ENCODE results near the gene CCND2.

The CCND2 gene

GRCh38 chr12:4244868-4245267, 28.7 kb upstream of the CCND2 start:
- Mint-ChIP-seq H3K4me1 (peaks cover 16% of the 10 kb centered on the region), H3K9me3 (peaks cover 10% of the 10 kb centered on the region), H3K4me3 (no peak overlapping the region), H3K27me3 (peaks cover 22% of the 10 kb centered on the region), H3K36me3 (no peaks in the 10 kb centered on the region), H3K27ac (no peak overlapping the region)
- no peak for DNase-seq
- CTCF ChIA-PET, result no interaction called here

DNA sequence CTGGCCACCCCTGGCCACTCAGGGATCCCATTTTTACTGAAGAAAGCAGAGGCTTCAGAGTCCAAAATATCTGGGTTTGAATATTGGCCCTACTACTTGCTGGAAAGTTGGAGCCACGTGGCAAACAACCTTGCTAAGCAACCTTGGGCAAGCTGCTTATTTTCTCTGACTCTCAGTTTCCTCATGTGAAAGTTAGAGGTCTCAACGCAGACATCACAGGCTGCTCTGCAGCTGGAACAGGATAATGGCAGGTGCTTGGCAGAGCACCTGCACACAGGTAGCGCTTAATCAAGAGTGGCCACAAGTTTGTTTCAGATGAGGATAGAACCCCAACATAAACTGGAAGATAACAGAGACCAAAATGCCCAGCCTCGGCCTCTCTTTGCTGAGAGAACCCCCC, 28.1 kb upstream of the CCND2 start:
- CTCF ChIA-PET, result no interaction called here
- DNase-seq, result no peak

GRCh38 chr12:4246116-4246515, 27.4 kb upstream of the CCND2 start:
- no peak overlapping the region for H3K4me3 Mint-ChIP-seq
- H3K27ac Mint-ChIP-seq, result no peak overlapping the region
- H3K27me3 Mint-ChIP-seq, result peaks cover 22% of the 10 kb centered on the region
- CTCF ChIA-PET, result interaction anchor here (1.2 kb wide), 1 partner anchor 31 kb away, joined by 5 read pairs; no protein-coding TSS in a partner anchor
- no peaks in the 10 kb centered on the region for H3K36me3 Mint-ChIP-seq
- DNase-seq, result no peak
- peaks cover 6% of the 10 kb centered on the region for H3K9me3 Mint-ChIP-seq
- H3K4me1 Mint-ChIP-seq, result peaks cover 13% of the 10 kb centered on the region

More for the DNA sequence above, 28.1 kb upstream of the CCND2 start:
- Mint-ChIP-seq H3K4me3 (no peak overlapping the region), H3K36me3 (no peaks in the 10 kb centered on the region), H3K9me3 (peaks cover 6% of the 10 kb centered on the region), H3K27ac (no peak overlapping the region), H3K4me1 (peaks cover 13% of the 10 kb centered on the region), H3K27me3 (peaks cover 21% of the 10 kb centered on the region)

- H3K27me3 Mint-ChIP-seq, result peaks cover 29% of the 10 kb centered on the region
- CTCF ChIA-PET, result interaction anchor here (1.0 to 2.0 kb wide), 4 partner anchors 11 to 144 kb away, joined by 3 to 11 read pairs (median 4); no protein-coding TSS in a partner anchor
- H3K4me1 Mint-ChIP-seq, result peaks cover 8% of the 10 kb centered on the region
- no peaks in the 10 kb centered on the region for H3K36me3 Mint-ChIP-seq
- no peak overlapping the region for H3K27ac Mint-ChIP-seq
- no peak overlapping the region for H3K4me3 Mint-ChIP-seq
- H3K9me3 Mint-ChIP-seq, result no peaks in the 10 kb centered on the region
- no peak for DNase-seq
Measured at GRCh38 chr12:4250691-4251090, 22.9 kb upstream of the CCND2 start.

DNA sequence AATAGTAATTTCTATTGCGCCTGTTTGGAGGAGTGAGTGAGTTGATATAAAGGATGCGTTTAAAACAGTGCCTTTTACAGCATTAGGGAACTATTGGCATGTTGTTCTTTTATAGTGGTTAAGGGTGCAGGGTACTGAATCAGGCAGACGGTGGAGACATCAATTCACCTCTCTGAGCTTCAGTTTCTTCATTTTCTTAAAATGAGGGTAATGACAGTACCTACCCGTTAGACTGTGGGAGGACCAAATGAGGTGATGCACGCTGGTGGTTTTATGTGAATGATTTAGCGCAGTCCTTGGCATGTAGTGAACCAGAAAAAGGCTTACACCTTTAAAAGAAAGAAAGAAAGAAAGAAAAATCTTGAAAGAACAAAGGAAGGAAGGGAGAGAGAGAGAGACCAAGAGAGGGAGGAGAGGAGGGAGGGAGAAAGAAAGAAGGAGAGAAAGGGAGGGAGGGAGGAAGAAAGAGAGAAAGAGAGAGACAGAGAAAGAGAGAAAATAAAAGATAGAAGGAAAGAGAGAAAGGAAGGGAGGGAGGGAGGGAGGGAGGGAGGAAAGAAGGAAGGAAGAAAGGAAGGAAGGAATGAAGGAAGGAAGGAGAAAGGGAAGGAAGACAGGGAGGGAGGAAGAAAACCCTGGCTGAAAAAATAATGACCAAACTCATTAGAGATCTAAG, 22.2 kb upstream of the CCND2 start:
- H3K4me1 Mint-ChIP-seq, result peaks cover 8% of the 10 kb centered on the region
- CTCF ChIA-PET, result interaction anchor here (1.0 to 2.0 kb wide), 4 partner anchors 11 to 144 kb away, joined by 3 to 11 read pairs (median 4); no protein-coding TSS in a partner anchor
- H3K4me3 Mint-ChIP-seq, result no peak overlapping the region
- DNase-seq, result no peak
- H3K9me3 Mint-ChIP-seq, result no peaks in the 10 kb centered on the region
- no peak overlapping the region for H3K27ac Mint-ChIP-seq
- H3K36me3 Mint-ChIP-seq, result no peaks in the 10 kb centered on the region
- peaks cover 29% of the 10 kb centered on the region for H3K27me3 Mint-ChIP-seq

- H3K4me1 Mint-ChIP-seq, result peaks cover 8% of the 10 kb centered on the region
- H3K27me3 Mint-ChIP-seq, result peaks cover 29% of the 10 kb centered on the region
- no peak overlapping the region for H3K27ac Mint-ChIP-seq
- CTCF ChIA-PET, result no interaction called here
- H3K4me3 Mint-ChIP-seq, result no peak overlapping the region
- no peak for DNase-seq
- no peaks in the 10 kb centered on the region for H3K36me3 Mint-ChIP-seq
- H3K9me3 Mint-ChIP-seq, result no peaks in the 10 kb centered on the region
Measured at GRCh38 chr12:4251967-4252366, 21.6 kb upstream of the CCND2 start.

DNA sequence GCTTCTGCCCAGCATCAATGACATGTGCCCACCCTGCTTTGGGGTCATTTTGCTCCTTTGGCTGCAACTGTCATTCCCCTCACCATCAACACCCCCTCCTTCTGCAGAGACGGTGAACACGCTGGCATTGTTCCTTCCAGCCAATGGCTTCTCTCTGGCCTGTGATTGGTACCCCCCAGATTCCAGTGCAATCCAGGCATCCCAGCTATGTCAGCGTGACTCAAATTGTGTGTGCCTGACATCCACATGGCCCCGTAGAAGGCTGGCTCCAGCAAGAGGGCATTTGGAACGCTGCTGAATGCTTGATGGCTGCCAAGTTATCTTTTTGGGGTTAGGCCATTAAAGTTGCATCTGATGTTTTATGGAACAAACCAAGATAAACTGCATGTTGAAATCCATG, 21.0 kb upstream of the CCND2 start:
- H3K27me3 Mint-ChIP-seq, result peaks cover 29% of the 10 kb centered on the region
- H3K4me1 Mint-ChIP-seq, result peaks cover 8% of the 10 kb centered on the region
- H3K36me3 Mint-ChIP-seq, result no peaks in the 10 kb centered on the region
- H3K4me3 Mint-ChIP-seq, result no peak overlapping the region
- H3K27ac Mint-ChIP-seq, result no peak overlapping the region
- no peaks in the 10 kb centered on the region for H3K9me3 Mint-ChIP-seq
- CTCF ChIA-PET, result no interaction called here
- DNase-seq, result no peak

- Mint-ChIP-seq H3K27ac (no peak overlapping the region), H3K27me3 (peaks cover 30% of the 10 kb centered on the region), H3K36me3 (peaks cover 5% of the 10 kb centered on the region), H3K4me1 (peaks cover 3% of the 10 kb centered on the region), H3K4me3 (no peak overlapping the region), H3K9me3 (peaks cover 4% of the 10 kb centered on the region)
- DNase-seq, result no peak
- CTCF ChIA-PET, result no interaction called here
Measured at GRCh38 chr12:4256043-4256826, 17.3 kb upstream of the CCND2 start.

DNA sequence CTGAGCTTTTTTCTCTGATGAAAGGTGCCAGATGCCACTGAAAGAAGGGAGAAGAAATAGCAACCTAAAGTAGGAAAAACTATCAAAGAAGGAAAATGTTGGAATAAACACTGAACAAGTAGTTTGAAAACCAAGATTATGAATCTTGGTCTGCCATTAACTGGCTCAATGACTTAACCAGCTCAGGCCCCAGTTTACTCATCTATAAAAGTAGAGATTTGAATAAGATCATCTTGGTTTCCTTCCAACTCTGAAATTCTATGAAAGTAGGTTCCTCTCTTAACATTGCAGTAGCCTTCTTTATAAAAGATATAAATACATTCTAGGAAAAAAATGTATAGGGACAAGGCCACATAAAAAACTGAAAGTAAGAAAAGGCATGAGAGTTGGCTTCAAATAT, 16.1 kb upstream of the CCND2 start:
- H3K27me3 Mint-ChIP-seq, result peaks cover 25% of the 10 kb centered on the region
- no peaks in the 10 kb centered on the region for H3K4me1 Mint-ChIP-seq
- CTCF ChIA-PET, result interaction anchor here (0.9 to 1.1 kb wide), 2 partner anchors 140 to 150 kb away, joined by 3 read pairs; no protein-coding TSS in a partner anchor
- peaks cover 4% of the 10 kb centered on the region for H3K9me3 Mint-ChIP-seq
- H3K36me3 Mint-ChIP-seq, result peaks cover 5% of the 10 kb centered on the region
- H3K27ac Mint-ChIP-seq, result no peak overlapping the region
- DNase-seq, result no peak
- H3K4me3 Mint-ChIP-seq, result no peak overlapping the region

DNA sequence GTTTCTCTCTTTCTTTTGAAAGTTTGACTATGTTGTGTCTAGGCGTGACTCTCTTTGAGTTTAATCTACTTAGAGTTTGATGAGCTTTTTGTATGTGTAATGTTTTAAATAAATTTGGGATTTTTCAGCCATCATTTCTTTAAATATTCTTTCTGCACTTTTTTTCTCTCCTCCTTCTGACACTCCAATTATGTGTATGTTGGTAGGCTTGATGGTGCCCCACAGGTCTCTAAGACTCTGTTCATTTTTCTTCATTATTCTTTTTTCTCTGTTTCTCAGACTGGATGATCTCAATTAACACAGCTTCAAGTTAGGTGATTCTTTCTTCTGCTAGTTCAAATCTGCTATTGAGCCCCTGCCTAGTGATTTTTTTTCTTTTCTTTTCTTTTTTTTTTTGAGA, 14.5 kb upstream of the CCND2 start:
- CTCF ChIA-PET, result no interaction called here
- H3K27ac Mint-ChIP-seq, result no peak overlapping the region
- DNase-seq, result no peak
- H3K4me3 Mint-ChIP-seq, result no peak overlapping the region
- peaks cover 4% of the 10 kb centered on the region for H3K9me3 Mint-ChIP-seq
- H3K27me3 Mint-ChIP-seq, result peaks cover 18% of the 10 kb centered on the region
- H3K4me1 Mint-ChIP-seq, result no peaks in the 10 kb centered on the region
- peaks cover 5% of the 10 kb centered on the region for H3K36me3 Mint-ChIP-seq

- H3K27ac Mint-ChIP-seq, result no peak overlapping the region
- CTCF ChIA-PET, result interaction anchor here (0.9 to 1.2 kb wide), 2 partner anchors 11 to 15 kb away, joined by 3 read pairs; no protein-coding TSS in a partner anchor
- DNase-seq, result no peak
- no peak overlapping the region for H3K4me3 Mint-ChIP-seq
- peaks cover 5% of the 10 kb centered on the region for H3K36me3 Mint-ChIP-seq
- H3K9me3 Mint-ChIP-seq, result peaks cover 4% of the 10 kb centered on the region
- no peaks in the 10 kb centered on the region for H3K4me1 Mint-ChIP-seq
- H3K27me3 Mint-ChIP-seq, result peaks cover 21% of the 10 kb centered on the region
Measured at GRCh38 chr12:4261655-4262054, 11.9 kb upstream of the CCND2 start.

DNA sequence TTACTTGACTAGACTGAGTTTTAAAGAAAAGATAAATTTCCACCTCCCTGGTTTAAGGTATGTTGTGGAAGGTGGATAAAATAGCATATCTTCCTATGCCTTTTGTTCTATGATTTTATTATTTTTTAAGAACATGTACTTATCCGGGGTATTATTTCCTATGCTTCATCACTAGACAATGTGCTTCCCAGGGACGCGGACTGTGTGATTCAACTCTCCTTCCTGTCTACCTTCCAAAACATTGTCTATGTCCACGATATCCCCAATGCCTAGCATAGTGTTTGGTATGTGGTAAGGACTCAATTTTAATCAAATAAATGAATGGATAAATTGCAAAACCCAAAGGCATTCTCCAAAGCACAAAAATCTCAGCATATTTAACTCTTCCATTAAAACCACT, 8.3 kb upstream of the CCND2 start:
- H3K9me3 Mint-ChIP-seq, result no peaks in the 10 kb centered on the region
- H3K4me3 Mint-ChIP-seq, result no peak overlapping the region
- H3K27ac Mint-ChIP-seq, result no peak overlapping the region
- H3K27me3 Mint-ChIP-seq, result peaks cover 29% of the 10 kb centered on the region
- H3K4me1 Mint-ChIP-seq, result peaks cover 10% of the 10 kb centered on the region
- no peaks in the 10 kb centered on the region for H3K36me3 Mint-ChIP-seq
- DNase-seq, result no peak
- CTCF ChIA-PET, result interaction anchor here (0.5 kb wide), 1 partner anchor 114 kb away, joined by 4 read pairs; the partner anchor contains the start of gene FGF23

GRCh38 chr12:4266990-4267389, 6.6 kb upstream of the CCND2 start:
- CTCF ChIA-PET, result no interaction called here
- Mint-ChIP-seq H3K36me3 (peaks cover 2% of the 10 kb centered on the region), H3K27me3 (peaks cover 20% of the 10 kb centered on the region), H3K4me1 (peaks cover 13% of the 10 kb centered on the region), H3K4me3 (no peak overlapping the region), H3K9me3 (no peaks in the 10 kb centered on the region), H3K27ac (no peak overlapping the region)
- no peak for DNase-seq

DNA sequence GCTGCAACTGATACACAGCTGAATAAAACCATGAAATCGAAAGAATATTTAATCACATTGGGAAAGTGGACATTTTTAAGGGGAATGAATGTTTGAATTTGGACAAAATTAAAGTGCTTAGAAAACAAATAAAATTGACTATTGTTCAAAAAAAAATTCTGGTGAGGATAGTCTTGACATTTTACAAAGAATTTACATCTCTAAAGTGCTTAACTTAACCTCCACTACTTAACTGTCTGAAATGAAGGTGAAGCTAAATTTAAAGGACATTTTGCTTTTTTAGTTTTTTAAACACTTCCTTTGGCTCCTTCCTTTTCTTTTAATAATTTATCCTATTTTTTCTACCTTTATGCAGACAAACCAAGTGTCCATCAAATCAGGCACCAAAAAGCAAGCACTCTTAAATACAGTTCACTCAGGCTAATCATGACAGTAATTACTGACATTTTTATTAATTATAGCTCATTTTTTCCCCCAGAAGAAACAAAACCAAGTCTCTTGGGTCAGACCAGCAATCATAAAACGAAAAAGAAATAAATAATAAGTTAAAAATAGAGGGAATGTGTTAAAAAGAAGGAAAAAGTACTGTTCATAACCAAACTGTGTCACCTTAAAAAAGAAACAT, 5.7 kb upstream of the CCND2 start:
- H3K36me3 Mint-ChIP-seq, result peaks cover 2% of the 10 kb centered on the region
- CTCF ChIA-PET, result interaction anchor here (1.0 to 12.1 kb wide), 5 partner anchors 9 to 382 kb away, joined by 3 to 127 read pairs (median 14); no protein-coding TSS in a partner anchor
- H3K9me3 Mint-ChIP-seq, result no peaks in the 10 kb centered on the region
- H3K27ac Mint-ChIP-seq, result no peak overlapping the region
- peaks cover 14% of the 10 kb centered on the region for H3K27me3 Mint-ChIP-seq
- DNase-seq, result no peak
- peaks cover 13% of the 10 kb centered on the region for H3K4me1 Mint-ChIP-seq
- peak overlapping the region; percentile 99 for H3K4me3 Mint-ChIP-seq
